ENCODE results near the gene GPATCH3. TPM values are rescaled to one million over a fixed set of nuclear protein-coding genes. Genes with fewer than 3 reads are reported as not detected.

Gene GPATCH3
- total RNA-seq, 5 donors from 2014 or later (not counting 1 experiment from before 2014, with no cell fraction given): 23.6 to 28.6 (median 27.6) TPM

GRCh38 chr1:26909951-26910342 lies 9.7 kb upstream of the GPATCH3 start:
- CTCF ChIA-PET: no interaction called here
- Histone ChIP-seq H3K9me3 (no peaks in the 10 kb centered on the region), H3K27me3 (replicated peaks in 1 of 2; ENCODE audit: control insufficient read depth in 2 of 2, extremely low read depth in 1 of 2, insufficient read depth in 2 of 2, low read length in 1 of 2) (peaks cover 0 to 15% of the 10 kb centered on the region in 2 experiments), H3K4me1 (ENCODE audit: control insufficient read depth in 1 of 2, extremely low read depth in 1 of 2, insufficient read depth in 2 of 2, low read length in 2 of 2) (no peaks in the 10 kb centered on the region), H3K36me3 (ENCODE audit: control insufficient read depth in 2 of 2, extremely low read depth in 1 of 2, insufficient read depth in 1 of 2, low read length in 1 of 2) (no peaks in the 10 kb centered on the region), H3K4me3 (ENCODE audit: control insufficient read depth in 1 of 2, extremely low read depth in 1 of 2, low read length in 1 of 2) (no peak overlapping the region), H3K27ac (ENCODE audit: low read length) (no peak overlapping the region)
- Mint-ChIP-seq H3K27me3 (peaks cover 0 to 10% of the 10 kb centered on the region in 2 donors), H3K4me1 (no peaks in the 10 kb centered on the region), H3K36me3 (no peaks in the 10 kb centered on the region), H3K4me3 (no peak overlapping the region), H3K9me3 (no peaks in the 10 kb centered on the region), H3K27ac (no peak overlapping the region)
- WGBS (ENCODE audit: insufficient coverage): 67% methylated on average over 2 of the region's 3 CpGs
- DNase-seq (no peak), ATAC-seq (replicated peaks in 1 of 4) (no peak)
- POLR2A ChIA-PET: no interaction called here

- H3K9me3 ChIP-seq: no peaks in the 10 kb centered on the region
- ChIA-PET CTCF (no interaction called here), POLR2A (no interaction called here)
- peaks cover 0 to 2% (median 2%) of the 10 kb centered on the region in 3 donors for H3K4me1 Mint-ChIP-seq
- DNase-seq (no peak), ATAC-seq (replicated peaks in 1 of 4) (no peak)
- no peaks in the 10 kb centered on the region for H3K9me3 Mint-ChIP-seq
- H3K36me3 Mint-ChIP-seq: no peaks in the 10 kb centered on the region
- H3K4me1 ChIP-seq (ENCODE audit: control insufficient read depth in 1 of 2, extremely low read depth in 1 of 2, insufficient read depth in 2 of 2, low read length in 2 of 2): no peaks in the 10 kb centered on the region
- no peak overlapping the region for H3K27ac ChIP-seq (ENCODE audit: low read length)
- H3K27ac Mint-ChIP-seq: no peak overlapping the region
- 78% methylated on average over 6 of the region's 6 CpGs for WGBS (ENCODE audit: insufficient coverage)
- no peak overlapping the region for H3K4me3 Mint-ChIP-seq
- H3K4me3 ChIP-seq (ENCODE audit: control insufficient read depth in 1 of 2, extremely low read depth in 1 of 2, low read length in 1 of 2): no peak overlapping the region
- peaks cover 0 to 2% of the 10 kb centered on the region in 2 experiments for H3K27me3 ChIP-seq (replicated peaks in 1 of 2; ENCODE audit: control insufficient read depth in 2 of 2, extremely low read depth in 1 of 2, insufficient read depth in 2 of 2, low read length in 1 of 2)
- H3K27me3 Mint-ChIP-seq: peaks cover 0 to 10% of the 10 kb centered on the region in 2 donors
- H3K36me3 ChIP-seq (ENCODE audit: control insufficient read depth in 2 of 2, extremely low read depth in 1 of 2, insufficient read depth in 1 of 2, low read length in 1 of 2): no peaks in the 10 kb centered on the region
Measured at GRCh38 chr1:26907071-26907917, 7.0 kb upstream of the GPATCH3 start.

- ATAC-seq (replicated peaks in 1 of 4) (peak in 2 of 4 experiments; percentile 8 to 9), DNase-seq (no peak)
- ChIA-PET POLR2A (interaction anchor here (0.6 to 2.6 kb wide), 7 partner anchors 10 to 1902 kb away, joined by 4 to 13 read pairs (median 5); partner anchors contain the start of genes GPN2 (in 2 of the 2), NUDC (in 1 of the 2) and RSRP1 (in 1 of the 2)), CTCF (interaction anchor here (0.6 to 2.3 kb wide), 7 partner anchors 11 to 1388 kb away, joined by 3 to 11 read pairs (median 6); partner anchors contain the start of gene GPN2 (in 1 of the 2))
- Mint-ChIP-seq H3K27me3 (no peaks in the 10 kb centered on the region), H3K4me3 (peak overlapping the region; percentile 95 to 97 (median 97)), H3K4me1 (peaks cover 27 to 41% (median 31%) of the 10 kb centered on the region in 3 donors), H3K36me3 (peaks cover 13% of the 10 kb centered on the region), H3K27ac (peak overlapping the region; percentile 99), H3K9me3 (no peaks in the 10 kb centered on the region)
- 60% methylated on average over 1 of the region's 18 CpGs for WGBS (ENCODE audit: insufficient coverage)
- H3K9me3 ChIP-seq: no peaks in the 10 kb centered on the region
- H3K27me3 ChIP-seq (replicated peaks in 1 of 2; ENCODE audit: control insufficient read depth in 2 of 2, extremely low read depth in 1 of 2, insufficient read depth in 2 of 2, low read length in 1 of 2): no peaks in the 10 kb centered on the region
- peaks cover 15 to 21% of the 10 kb centered on the region in 2 experiments for H3K4me1 ChIP-seq (ENCODE audit: control insufficient read depth in 1 of 2, extremely low read depth in 1 of 2, insufficient read depth in 2 of 2, low read length in 2 of 2)
- H3K4me3 ChIP-seq (ENCODE audit: control insufficient read depth in 1 of 2, extremely low read depth in 1 of 2, low read length in 1 of 2): peak overlapping the region; percentile 70 to 92
- H3K36me3 ChIP-seq (ENCODE audit: control insufficient read depth in 2 of 2, extremely low read depth in 1 of 2, insufficient read depth in 1 of 2, low read length in 1 of 2): peaks cover 3 to 18% of the 10 kb centered on the region in 2 donors
- H3K27ac ChIP-seq (ENCODE audit: low read length): peak overlapping the region; percentile 78
Measured at GRCh38 chr1:26900815-26901511, 696 bp upstream of the GPATCH3 start.

DNA sequence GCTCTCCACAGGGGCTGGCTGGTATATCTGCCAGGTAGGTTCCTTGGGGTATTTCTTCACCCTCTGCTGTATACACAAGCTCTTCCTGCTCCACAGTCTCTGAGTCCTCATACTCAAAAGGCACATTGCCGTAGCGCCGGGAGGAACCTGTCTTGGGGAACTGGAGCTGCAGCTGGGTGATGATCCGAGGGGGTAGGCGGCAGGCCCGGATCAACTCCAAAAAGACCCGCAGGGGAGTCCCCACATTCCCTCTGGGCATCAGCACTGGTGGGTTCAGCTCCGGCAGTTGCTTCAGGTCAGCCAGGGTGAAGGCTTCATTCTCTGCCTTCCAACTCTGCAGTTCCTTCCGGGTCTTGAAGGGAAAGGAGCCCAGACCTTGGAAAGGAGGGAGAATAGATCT lies 2.9 kb downstream of the GPATCH3 start:
- Histone ChIP-seq H3K9me3 (no peaks in the 10 kb centered on the region), H3K4me3 (ENCODE audit: control insufficient read depth in 1 of 2, extremely low read depth in 1 of 2, low read length in 1 of 2) (no peak overlapping the region), H3K36me3 (ENCODE audit: control insufficient read depth in 2 of 2, extremely low read depth in 1 of 2, insufficient read depth in 1 of 2, low read length in 1 of 2) (peaks cover 11 to 50% of the 10 kb centered on the region in 2 donors), H3K27ac (ENCODE audit: low read length) (no peak overlapping the region), H3K4me1 (ENCODE audit: control insufficient read depth in 1 of 2, extremely low read depth in 1 of 2, insufficient read depth in 2 of 2, low read length in 2 of 2) (peaks cover 15 to 21% of the 10 kb centered on the region in 2 experiments), H3K27me3 (replicated peaks in 1 of 2; ENCODE audit: control insufficient read depth in 2 of 2, extremely low read depth in 1 of 2, insufficient read depth in 2 of 2, low read length in 1 of 2) (no peaks in the 10 kb centered on the region)
- H3K4me3 Mint-ChIP-seq: no peak overlapping the region
- H3K9me3 Mint-ChIP-seq: no peaks in the 10 kb centered on the region
- no peaks in the 10 kb centered on the region for H3K27me3 Mint-ChIP-seq
- H3K36me3 Mint-ChIP-seq: peaks cover 32% of the 10 kb centered on the region
- ChIA-PET POLR2A (no interaction called here), CTCF (no interaction called here)
- no peak for ATAC-seq (replicated peaks in 1 of 4)
- WGBS (ENCODE audit: insufficient coverage): 100% methylated on average over 1 of the region's 9 CpGs
- DNase-seq: no peak
- H3K27ac Mint-ChIP-seq: no peak overlapping the region
- peaks cover 30 to 42% (median 34%) of the 10 kb centered on the region in 3 donors for H3K4me1 Mint-ChIP-seq

- CTCF ChIA-PET: no interaction called here
- Mint-ChIP-seq H3K4me3 (no peak overlapping the region), H3K27me3 (no peaks in the 10 kb centered on the region), H3K9me3 (no peaks in the 10 kb centered on the region), H3K27ac (no peak overlapping the region), H3K36me3 (peaks cover 34% of the 10 kb centered on the region), H3K4me1 (peaks cover 23 to 34% (median 28%) of the 10 kb centered on the region in 3 donors)
- H3K9me3 ChIP-seq: no peaks in the 10 kb centered on the region
- no peak overlapping the region for H3K27ac ChIP-seq (ENCODE audit: low read length)
- H3K27me3 ChIP-seq (replicated peaks in 1 of 2; ENCODE audit: control insufficient read depth in 2 of 2, extremely low read depth in 1 of 2, insufficient read depth in 2 of 2, low read length in 1 of 2): no peaks in the 10 kb centered on the region
- no peak overlapping the region for H3K4me3 ChIP-seq (ENCODE audit: control insufficient read depth in 1 of 2, extremely low read depth in 1 of 2, low read length in 1 of 2)
- peaks cover 11 to 21% of the 10 kb centered on the region in 2 experiments for H3K4me1 ChIP-seq (ENCODE audit: control insufficient read depth in 1 of 2, extremely low read depth in 1 of 2, insufficient read depth in 2 of 2, low read length in 2 of 2)
- DNase-seq: no peak
- WGBS (ENCODE audit: insufficient coverage): 98% methylated on average over 11 of the region's 13 CpGs
- ATAC-seq (replicated peaks in 1 of 4): no peak
- peaks cover 11 to 54% of the 10 kb centered on the region in 2 donors for H3K36me3 ChIP-seq (ENCODE audit: control insufficient read depth in 2 of 2, extremely low read depth in 1 of 2, insufficient read depth in 1 of 2, low read length in 1 of 2)
- POLR2A ChIA-PET: interaction anchor here in 1 of 2 donors (0.6 kb wide), 1 partner anchor 1100 kb away, joined by 4 read pairs; no protein-coding TSS in a partner anchor
Measured at GRCh38 chr1:26894263-26894662, 6.0 kb downstream of the GPATCH3 start.

DNA sequence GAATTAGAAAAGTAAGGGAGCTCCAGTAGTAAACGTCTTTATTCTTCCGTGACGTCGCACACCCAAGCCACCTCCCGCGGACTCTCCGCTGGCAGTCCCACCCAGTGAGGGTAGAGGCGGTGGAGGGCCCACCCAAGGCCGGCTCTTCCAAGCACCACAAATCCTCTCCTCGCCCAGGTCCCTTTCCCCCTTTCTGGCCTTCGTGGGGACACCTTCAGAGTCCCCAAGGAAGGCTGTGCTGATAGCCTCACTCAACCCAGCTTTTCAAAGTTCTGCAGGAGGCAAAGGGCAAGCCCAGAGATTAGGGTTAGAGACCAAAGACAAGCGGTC lies 9.8 kb downstream of the GPATCH3 start:
- peak; percentile 52 to 53 (median 52) for ATAC-seq (replicated peaks in 1 of 4)
- H3K4me1 ChIP-seq (ENCODE audit: control insufficient read depth in 1 of 2, extremely low read depth in 1 of 2, insufficient read depth in 2 of 2, low read length in 2 of 2): peaks cover 7 to 28% of the 10 kb centered on the region in 2 experiments
- Mint-ChIP-seq H3K27ac (peak overlapping the region; percentile 93), H3K27me3 (no peaks in the 10 kb centered on the region), H3K4me3 (peak overlapping the region; percentile 88 to 96 (median 95)), H3K36me3 (peaks cover 39% of the 10 kb centered on the region), H3K4me1 (peaks cover 28 to 35% (median 32%) of the 10 kb centered on the region in 3 donors), H3K9me3 (no peaks in the 10 kb centered on the region)
- H3K36me3 ChIP-seq (ENCODE audit: control insufficient read depth in 2 of 2, extremely low read depth in 1 of 2, insufficient read depth in 1 of 2, low read length in 1 of 2): peaks cover 13 to 57% of the 10 kb centered on the region in 2 donors
- no peaks in the 10 kb centered on the region for H3K9me3 ChIP-seq
- DNase-seq: peak in 1 of 35 experiments; percentile 8
- H3K4me3 ChIP-seq (ENCODE audit: control insufficient read depth in 1 of 2, extremely low read depth in 1 of 2, low read length in 1 of 2): peak overlapping the region; percentile 80 to 93
- no peaks in the 10 kb centered on the region for H3K27me3 ChIP-seq (replicated peaks in 1 of 2; ENCODE audit: control insufficient read depth in 2 of 2, extremely low read depth in 1 of 2, insufficient read depth in 2 of 2, low read length in 1 of 2)
- 0% methylated on average over 3 of the region's 12 CpGs for WGBS (ENCODE audit: insufficient coverage)
- H3K27ac ChIP-seq (ENCODE audit: low read length): peak overlapping the region; percentile 89
- ChIA-PET POLR2A (interaction anchor here (1.1 to 2.2 kb wide), 3 partner anchors 9 to 34 kb away, joined by 4 to 13 read pairs (median 8); partner anchors contain the start of gene GPATCH3 (in 2 of the 2)), CTCF (interaction anchor here in 1 of 2 donors (0.6 to 2.2 kb wide), 6 partner anchors 9 to 192 kb away, joined by 3 to 13 read pairs (median 6); partner anchors contain the start of gene GPATCH3)
